GM12878 (cell line): ENCODE measurements around the gene PTBP3. TPM values are rescaled to one million over a fixed set of nuclear protein-coding genes. Genes with fewer than 3 reads are reported as not detected.

Experiments
- ATAC-seq: fragments of 200-7000 bp; cut with Tn5 transposase; 3 replicates; pipeline ENCODE4 v1.9.1; 2020; ENCODE audit warnings: mild to moderate bottlenecking, moderate library complexity
- BruUV-seq: library from RNA; stranded (reverse); fragments of 400-500 nt; replicated peaks from 2 replicates; lab custom pipeline; 2021; lab: Mats Ljungman, UMichigan
- CTCF ChIA-PET: fragments of 300-600 bp; sonication (Branson Sonifier 250); formaldehyde crosslinking; extraction: SDS; loops from one replicate; lab custom pipeline; 2021; ENCODE audit warnings: inconsistent platforms; lab: Yijun Ruan, JAX
- POLR2A ChIA-PET: fragments of 350-600 bp; formaldehyde crosslinking; extraction: SDS; loops from one replicate; lab custom pipeline; 2021; ENCODE audit warnings: inconsistent platforms; lab: Charles Lee
- RAD21 ChIA-PET: fragments of 300-600 bp; sonication (Branson Sonifier 250); formaldehyde crosslinking; loops from one replicate; lab custom pipeline; 2023; ENCODE audit warnings: antibody characterized with exemption; ENCODE audit not compliant: unreplicated experiment; lab: Charles Lee
- SMC1A ChIA-PET: fragments of 300-600 bp; sonication (Branson Sonifier 250); formaldehyde crosslinking; loops from one replicate; lab custom pipeline; 2023; ENCODE audit not compliant: unreplicated experiment, uncharacterized antibody; lab: Charles Lee
- DNase-seq: peaks from one replicate; pipeline ENCODE4 v3.0.0-alpha.2; 2011; ENCODE audit warnings: low read depth, low spot score
- FAIRE-seq: peaks from 3 replicates; lab custom pipeline; 2011; peaks lifted over from hg19 to GRCh38; lab: Jason Lieb, UNC
- H2AFZ ChIP-seq: 2 replicates; pipeline ENCODE4 v1.6.0; 2011; ENCODE audit warnings: low read depth, low read length, control low read depth; ENCODE audit not compliant: control insufficient read depth
- H3K27ac ChIP-seq: 2 replicates; pipeline ENCODE4 v1.5.1; 2011; ENCODE audit warnings: control low read depth; ENCODE audit not compliant: control insufficient read depth, insufficient read depth
- H3K27me3 ChIP-seq, 2 experiments: replicated peaks in 1 of 2; 2 replicates each; pipeline versions ENCODE4 v1.6.0 to v1.6.1; 2011; ENCODE audit warnings: low read length in 1 of 2; ENCODE audit not compliant: control insufficient read depth in 2 of 2, insufficient read depth in 2 of 2
- H3K36me3 ChIP-seq, 2 experiments: 2 replicates each; pipeline ENCODE4 v1.5.1; 2011; ENCODE audit warnings: low read length in 1 of 2; ENCODE audit not compliant: control insufficient read depth in 2 of 2, insufficient read depth in 2 of 2
- H3K4me1 ChIP-seq: 2 replicates; pipeline ENCODE4 v1.6.1; 2011; ENCODE audit warnings: mild to moderate bottlenecking, low read length, moderate library complexity, mixed read lengths; ENCODE audit not compliant: control insufficient read depth, insufficient read depth
- H3K4me2 ChIP-seq: 2 replicates; pipeline ENCODE4 v1.6.0; 2011; ENCODE audit warnings: control low read depth; ENCODE audit not compliant: control insufficient read depth, insufficient read depth
- H3K4me3 ChIP-seq: fragments of 200-600 bp; sonication (generic); 2 replicates; pipeline ENCODE4 v1.5.1; 2016
- H3K79me2 ChIP-seq: 2 replicates; pipeline ENCODE4 v1.6.0; 2011; ENCODE audit warnings: low read length; ENCODE audit not compliant: control insufficient read depth, insufficient read depth
- H3K9ac ChIP-seq: 2 replicates; pipeline ENCODE4 v1.8.0; 2011; ENCODE audit warnings: low read length, control low read depth, mixed read lengths; ENCODE audit not compliant: control insufficient read depth, insufficient read depth
- H3K9me3 ChIP-seq: replicated peaks from 3 replicates; pipeline ENCODE4 v1.5.1; 2011; ENCODE audit warnings: mild to moderate bottlenecking, low read length; ENCODE audit not compliant: control insufficient read depth, insufficient read depth
- H4K20me1 ChIP-seq: 2 replicates; pipeline ENCODE4 v1.6.0; 2011; ENCODE audit not compliant: control insufficient read depth, insufficient read depth
- BRCA1 ChIP-seq: IDR thresholded peaks from 2 replicates; pipeline ENCODE4 v1.6.1; 2011; ENCODE audit warnings: low read depth, low read length, improper control_type of control experiment
- CREM ChIP-seq: IDR thresholded peaks from 2 replicates; pipeline ENCODE4 v1.6.1; 2014; ENCODE audit warnings: antibody characterized with exemption, low read depth
- DPF2 ChIP-seq: fragments of 450-650 bp; IDR thresholded peaks from 2 replicates; pipeline ENCODE4 v1.6.1; 2017; ENCODE audit warnings: mild to moderate bottlenecking
- EZH2 ChIP-seq: IDR thresholded peaks from 2 replicates; pipeline ENCODE4 v1.6.1; 2012; ENCODE audit warnings: low read depth, mild to moderate bottlenecking, control low read depth, inconsistent platforms, low read length, borderline replicate concordance; ENCODE audit not compliant: control insufficient read depth
- JUND ChIP-seq: IDR thresholded peaks from 2 replicates; pipeline ENCODE4 v1.6.1; 2012; ENCODE audit warnings: low read depth, mild to moderate bottlenecking, low read length, improper control_type of control experiment, moderate library complexity
- MEF2A ChIP-seq: IDR thresholded peaks from 2 replicates; pipeline ENCODE4 v1.6.1; 2011; ENCODE audit warnings: low read depth, mild to moderate bottlenecking, low read length, moderate library complexity; ENCODE audit not compliant: insufficient read depth
- MTA2 ChIP-seq: fragments of 450-650 bp; IDR thresholded peaks from 2 replicates; pipeline ENCODE4 v1.6.1; 2016; ENCODE audit warnings: low read depth, mild to moderate bottlenecking, moderate library complexity
- SMC3 ChIP-seq: IDR thresholded peaks from 2 replicates; pipeline ENCODE4 v1.6.1; 2011; ENCODE audit warnings: low read length, improper control_type of control experiment, borderline replicate concordance
- SPI1 ChIP-seq: IDR thresholded peaks from 2 replicates; pipeline ENCODE4 v1.6.1; 2011; ENCODE audit warnings: low read depth, mild to moderate bottlenecking, low read length, moderate library complexity, borderline replicate concordance; ENCODE audit not compliant: insufficient read depth
- SRF ChIP-seq, 2 experiments: IDR thresholded peaks; 2 replicates each; pipeline ENCODE4 v1.6.1; 2011; ENCODE audit warnings: low read depth in 2 of 2, low read length in 2 of 2, mild to moderate bottlenecking in 1 of 2, moderate library complexity in 1 of 2
- TCF3 ChIP-seq: IDR thresholded peaks from 2 replicates; pipeline ENCODE4 v1.6.1; 2012; ENCODE audit warnings: low read depth, mild to moderate bottlenecking, low read length, borderline replicate concordance; ENCODE audit not compliant: insufficient read depth
- TCF7 ChIP-seq: IDR thresholded peaks from 2 replicates; pipeline ENCODE4 v1.6.1; 2014; ENCODE audit warnings: antibody characterized with exemption, borderline replicate concordance
- ZNF24 ChIP-seq: fragments of 450-650 bp; IDR thresholded peaks from 2 replicates; pipeline ENCODE4 v1.6.1; 2017; ENCODE audit warnings: antibody characterized with exemption, mild to moderate bottlenecking
- WGBS: methylation state at CpG from one replicate; pipeline ENCODE4 v1.1.6; 2016; ENCODE audit warnings: low lambda C conversion rate; ENCODE audit not compliant: insufficient replicate concordance, insufficient coverage; ENCODE audit errors: missing lambda C conversion rate; 5-methylcytosine and 5-hydroxymethylcytosine counted together
- in situ Hi-C: fragments of 300-500 bp; cut with MboI; formaldehyde crosslinking; loops from 9 replicates; pipeline ENCODE4 v1.14.3; 2018; ENCODE audit warnings: mixed read lengths
- intact Hi-C: fragments of 100-400 bp; cut with micrococcal nuclease; formaldehyde crosslinking; loops from one replicate; pipeline ENCODE4 v1.14.2; 2022; ENCODE audit not compliant: unreplicated experiment
- polyA plus RNA-seq, 11 experiments: library from polyadenylated mRNA; depleted of rRNA in 4 of 11; unstranded in 6 of 11; stranded (reverse) in 5 of 11; fragments of >200 nt; fragmentation: Nextera tagmentation in 4 of 11; fragmentation: Illumina TruSeq in 1 of 11; extraction: Ambion mirVana in 4 of 11; extraction: Trizol in 1 of 11; gene quantifications; 1 replicate in 1 of 11; 2 replicates in 10 of 11; pipeline versions ENCODE4 v1.2.1 to v1.2.3, GENCODE V29; 2011 to 2016; ENCODE audit warnings: inconsistent platforms in 2 of 11, missing spikeins in 2 of 11, low read depth in 1 of 11
- total RNA-seq, 4 experiments: library from RNA; depleted of rRNA in 3 of 4; stranded (reverse); fragments of >200 nt in 3 of 4; fragmentation: Illumina TruSeq in 1 of 4; extraction: Trizol in 1 of 4; gene quantifications; 2 replicates each; pipeline versions ENCODE4 v1.2.1 to v1.2.3, GENCODE V29; 2013 to 2021
- TF ChIP-seq, protein P1 (sequence below): fragments of 450-650 bp; IDR thresholded peaks from 2 replicates; pipeline ENCODE4 v1.6.1; 2017; ENCODE audit warnings: mild to moderate bottlenecking

The PTBP3 gene
- total and polyA plus RNA-seq, 10 of the 15 experiments (the other 5 are each of a cell fraction or from before 2014, with no cell fraction given), result 12.5 to 104 (median 52.7) TPM

DNA sequence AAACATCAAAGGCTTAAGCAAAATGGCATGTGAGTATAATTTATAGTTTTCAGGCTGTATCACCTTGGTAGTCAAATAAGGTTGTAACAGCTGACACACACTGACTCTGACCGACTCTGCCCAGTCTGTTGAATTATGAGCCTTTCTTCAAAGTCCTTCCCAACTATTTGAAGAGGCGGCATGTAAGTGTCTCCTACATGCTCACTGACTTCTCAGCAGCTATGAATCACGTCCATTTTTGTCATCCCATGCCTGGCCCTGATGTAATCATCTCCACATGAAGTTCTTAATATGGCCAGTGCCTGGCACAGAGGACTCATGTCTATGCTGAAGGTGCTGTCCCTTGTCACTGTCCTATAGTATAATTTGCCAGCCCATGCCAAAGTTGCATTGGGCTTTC is 5.1 kb upstream of the PTBP3 start:
- no peak for ATAC-seq
- H3K4me3 ChIP-seq, result no peak overlapping the region
- ChIA-PET CTCF (no interaction called here), SMC1A (no interaction called here), RAD21 (interaction anchor here (0.6 to 1.0 kb wide), 2 partner anchors 43 to 65 kb away, joined by 3 read pairs; no protein-coding TSS in a partner anchor), POLR2A (interaction anchor here (0.7 kb wide), 1 partner anchor 40 kb away, joined by 8 read pairs; no protein-coding TSS in a partner anchor)
- in situ Hi-C loops (no loop called here), intact Hi-C loops (no loop called here)
- H3K9ac ChIP-seq, result no peak overlapping the region
- peaks cover 4% of the 10 kb centered on the region; the same call in 1 of the 2 replicates for H3K4me1 ChIP-seq
- no peaks in the 10 kb centered on the region for H3K36me3 ChIP-seq
- no peaks in the 10 kb centered on the region for H3K79me2 ChIP-seq
- no peaks in the 10 kb centered on the region for H3K27me3 ChIP-seq
- H3K9me3 ChIP-seq, result no peaks in the 10 kb centered on the region
- no TSS peak for BruUV-seq
- H3K4me2 ChIP-seq, result no peak overlapping the region
- no peak for TF ChIP-seq SRF (IDR thresholded peaks at IDR 0.05; ENCODE audit: low read depth in 2 of 2, low read length in 2 of 2)
- TF ChIP-seq CREM, result no peak
- TF ChIP-seq MTA2, result no peak
- no peak for TF ChIP-seq EZH2
- WGBS, result 53% methylated on average over 3 of the region's 3 CpGs
- no peak for FAIRE-seq
- no peaks in the 10 kb centered on the region for H4K20me1 ChIP-seq
- H2AFZ ChIP-seq, result no peak overlapping the region
- no peak overlapping the region for H3K27ac ChIP-seq
- no peak for DNase-seq

DNA sequence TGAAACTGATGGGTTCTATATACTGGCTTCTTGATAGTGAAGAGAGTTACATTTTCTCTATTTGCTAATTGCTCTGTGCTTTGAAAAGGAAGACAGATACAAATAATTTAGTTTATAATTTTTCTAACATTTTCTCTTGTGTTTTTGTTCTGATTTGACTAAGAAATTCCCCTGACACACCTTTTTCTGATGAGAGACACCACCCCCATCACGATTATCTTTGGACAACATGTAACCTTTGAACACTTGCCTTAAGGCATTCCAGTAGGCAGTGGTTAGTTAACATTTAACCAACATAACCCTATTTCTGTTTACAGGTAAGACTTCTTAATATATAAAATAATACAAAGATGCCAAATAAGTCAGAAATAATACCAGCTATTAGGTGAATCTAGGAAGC is 4.1 kb upstream of the PTBP3 start:
- FAIRE-seq, result no peak
- ChIA-PET SMC1A (interaction anchor here (0.9 to 1.7 kb wide), 3 partner anchors 23 to 256 kb away, joined by 3 to 8 read pairs (median 5); no protein-coding TSS in a partner anchor), RAD21 (interaction anchor here (0.8 to 1.0 kb wide), 2 partner anchors 224 to 249 kb away, joined by 3 read pairs; no protein-coding TSS in a partner anchor), POLR2A (no interaction called here), CTCF (interaction anchor here (0.6 to 2.5 kb wide), 9 partner anchors 8 to 504 kb away, joined by 3 to 9 read pairs (median 4); no protein-coding TSS in a partner anchor)
- H3K9ac ChIP-seq, result no peak overlapping the region
- no peak for ATAC-seq
- intact Hi-C loops (no loop called here), in situ Hi-C loops (no loop called here)
- DNase-seq, result no peak
- BruUV-seq, result no TSS peak
- no peaks in the 10 kb centered on the region for H3K36me3 ChIP-seq
- H3K4me2 ChIP-seq, result no peak overlapping the region
- H4K20me1 ChIP-seq, result no peaks in the 10 kb centered on the region
- peaks cover 4% of the 10 kb centered on the region; the same call in 1 of the 2 replicates for H3K4me1 ChIP-seq
- H3K79me2 ChIP-seq, result peaks cover 6% of the 10 kb centered on the region
- H3K27me3 ChIP-seq, result no peaks in the 10 kb centered on the region
- no peak overlapping the region for H2AFZ ChIP-seq
- WGBS, result 41% methylated on average over 1 of the region's 1 CpG
- H3K9me3 ChIP-seq, result no peaks in the 10 kb centered on the region
- no peak overlapping the region for H3K27ac ChIP-seq
- no peak overlapping the region for H3K4me3 ChIP-seq
- TF ChIP-seq TCF7 (no peak), SMC3 (no peak), MEF2A (no peak), BRCA1 (no peak), DPF2 (no peak), JUND (no peak), SPI1 (no peak), ZNF24 (no peak), TCF3 (no peak)
- TF ChIP-seq, protein P1, sequence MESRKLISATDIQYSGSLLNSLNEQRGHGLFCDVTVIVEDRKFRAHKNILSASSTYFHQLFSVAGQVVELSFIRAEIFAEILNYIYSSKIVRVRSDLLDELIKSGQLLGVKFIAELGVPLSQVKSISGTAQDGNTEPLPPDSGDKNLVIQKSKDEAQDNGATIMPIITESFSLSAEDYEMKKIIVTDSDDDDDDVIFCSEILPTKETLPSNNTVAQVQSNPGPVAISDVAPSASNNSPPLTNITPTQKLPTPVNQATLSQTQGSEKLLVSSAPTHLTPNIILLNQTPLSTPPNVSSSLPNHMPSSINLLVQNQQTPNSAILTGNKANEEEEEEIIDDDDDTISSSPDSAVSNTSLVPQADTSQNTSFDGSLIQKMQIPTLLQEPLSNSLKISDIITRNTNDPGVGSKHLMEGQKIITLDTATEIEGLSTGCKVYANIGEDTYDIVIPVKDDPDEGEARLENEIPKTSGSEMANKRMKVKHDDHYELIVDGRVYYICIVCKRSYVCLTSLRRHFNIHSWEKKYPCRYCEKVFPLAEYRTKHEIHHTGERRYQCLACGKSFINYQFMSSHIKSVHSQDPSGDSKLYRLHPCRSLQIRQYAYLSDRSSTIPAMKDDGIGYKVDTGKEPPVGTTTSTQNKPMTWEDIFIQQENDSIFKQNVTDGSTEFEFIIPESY, result no peak
